H1 (cell line): ENCODE results near the gene RTKN. TPM values are rescaled to one million over a fixed set of nuclear protein-coding genes. Genes with fewer than 3 reads are reported as not detected.
A peak's percentile ranks its signal among the peaks of the same experiment; 100 is the strongest.

Source experiments
- CTCF ChIA-PET: fragments of 300-600 bp; sonication (Branson Sonifier 250); formaldehyde crosslinking; loops from one replicate; lab custom pipeline; 2021; ENCODE audit not compliant: partially characterized antibody; lab: Charles Lee
- POLR2A ChIA-PET: fragments of 300-600 bp; sonication (Branson Sonifier 250); formaldehyde crosslinking; loops from one replicate; lab custom pipeline; 2021; ENCODE audit warnings: inconsistent platforms; ENCODE audit not compliant: partially characterized antibody; lab: Charles Lee
- DNase-seq, 2 experiments: peaks; one replicate each; pipeline versions ENCODE4 v3.0.0 to v3.0.0-alpha.2; 2010 to 2022; ENCODE audit warnings: low spot score in 2 of 2, low read depth in 1 of 2, mixed read lengths in 1 of 2
- FAIRE-seq: peaks from 2 replicates; lab custom pipeline; 2011; peaks lifted over from hg19 to GRCh38; lab: Jason Lieb, UNC
- H2AFZ ChIP-seq: 2 replicates; pipeline ENCODE4 v1.8.1; 2012; ENCODE audit warnings: low read length, inconsistent platforms
- H2AK5ac ChIP-seq: 2 replicates; pipeline ENCODE4 v1.6.1; 2013; ENCODE audit warnings: low read depth, low read length
- H2BK120ac ChIP-seq: replicated peaks from 2 replicates; pipeline ENCODE3; 2013; ENCODE audit warnings: low read depth, low read length, inconsistent platforms
- H2BK12ac ChIP-seq: 2 replicates; pipeline ENCODE4 v1.6.1; 2013; ENCODE audit warnings: low read depth, low read length
- H2BK15ac ChIP-seq: 2 replicates; pipeline ENCODE4 v1.6.1; 2013; ENCODE audit warnings: low read length
- H2BK20ac ChIP-seq: 2 replicates; pipeline ENCODE4 v1.6.1; 2013; ENCODE audit warnings: low read length
- H2BK5ac ChIP-seq: 2 replicates; pipeline ENCODE4 v1.6.1; 2013; ENCODE audit warnings: low read depth, low read length
- H3K14ac ChIP-seq: 2 replicates; pipeline ENCODE4 v1.6.1; 2013; ENCODE audit warnings: inconsistent platforms; ENCODE audit not compliant: insufficient read length
- H3K18ac ChIP-seq: 2 replicates; pipeline ENCODE4 v1.6.1; 2013; ENCODE audit warnings: low read length; ENCODE audit errors: extremely low read depth
- H3K23ac ChIP-seq: 2 replicates; pipeline ENCODE4 v1.6.1; 2013; ENCODE audit warnings: inconsistent platforms; ENCODE audit not compliant: insufficient read length
- H3K23me2 ChIP-seq: 2 replicates; pipeline ENCODE4 v1.6.1; 2013; ENCODE audit warnings: low read depth, low read length
- H3K27ac ChIP-seq: 2 replicates; pipeline ENCODE4 v1.6.1; 2011; ENCODE audit warnings: low read depth, low read length, inconsistent platforms
- H3K27me3 ChIP-seq, 4 experiments: replicated peaks in 1 of 4; 1 replicate in 1 of 4; 2 replicates in 3 of 4; pipeline versions ENCODE4 v1.6.1 to v1.8.1; 2011 to 2013; ENCODE audit warnings: low read length in 3 of 4, mild to moderate bottlenecking in 3 of 4, inconsistent platforms in 2 of 4, mixed read lengths in 2 of 4, moderate library complexity in 1 of 4; ENCODE audit not compliant: control insufficient read depth in 3 of 4, insufficient read depth in 3 of 4; ENCODE audit errors: extremely low read depth in 1 of 4
- H3K36me3 ChIP-seq, 4 experiments: 2 replicates each; pipeline versions ENCODE4 v1.6.1 to v1.8.1; 2011 to 2013; ENCODE audit warnings: mild to moderate bottlenecking in 4 of 4, low read length in 3 of 4, moderate library complexity in 2 of 4, control low read depth in 1 of 4, inconsistent platforms in 1 of 4; ENCODE audit not compliant: insufficient read depth in 4 of 4, control insufficient read depth in 2 of 4
- H3K4ac ChIP-seq: replicated peaks from 2 replicates; pipeline ENCODE3; 2013; ENCODE audit warnings: low read length, low read depth, mixed read lengths, inconsistent platforms; ENCODE audit not compliant: insufficient read length
- H3K4me1 ChIP-seq, 4 experiments: replicated peaks in 1 of 4; 1 replicate in 1 of 4; 2 replicates in 3 of 4; pipeline versions ENCODE4 v1.6.1 to v1.8.1; 2011 to 2013; ENCODE audit warnings: low read length in 3 of 4, inconsistent platforms in 2 of 4, mixed read lengths in 1 of 4; ENCODE audit not compliant: insufficient read depth in 4 of 4, control insufficient read depth in 3 of 4
- H3K4me2 ChIP-seq, 2 experiments: 2 replicates each; pipeline versions ENCODE4 v1.6.1 to v1.8.1; 2011 to 2013; ENCODE audit warnings: low read depth in 2 of 2, low read length in 2 of 2, control low read depth in 1 of 2, inconsistent platforms in 1 of 2, mild to moderate bottlenecking in 1 of 2; ENCODE audit not compliant: insufficient read depth in 1 of 2
- H3K4me3 ChIP-seq, 4 experiments: fragments of 200-600, 300-600 bp in 1 of 4; sonication (generic), shearing (Covaris generic), sonication (Bioruptor Twin) in 1 of 4; 2 replicates each; pipeline versions ENCODE4 v1.5.1 to v1.8.1; 2011 to 2016; ENCODE audit warnings: low read length in 4 of 4, low read depth in 3 of 4, control low read depth in 2 of 4, inconsistent platforms in 2 of 4, mild to moderate bottlenecking in 2 of 4, mixed read lengths in 1 of 4, moderate library complexity in 1 of 4; ENCODE audit not compliant: insufficient read depth in 2 of 4; ENCODE audit errors: extremely low read depth in 1 of 4
- H3K56ac ChIP-seq: replicated peaks from 2 replicates; pipeline ENCODE3; 2013; ENCODE audit warnings: low read depth, mild to moderate bottlenecking, mixed read lengths, low read length, inconsistent platforms; ENCODE audit not compliant: insufficient read length
- H3K79me1 ChIP-seq: 2 replicates; pipeline ENCODE4 v1.6.1; 2013; ENCODE audit warnings: low read depth, low read length, control low read depth
- H3K79me2 ChIP-seq, 2 experiments: 2 replicates each; pipeline versions ENCODE4 v1.6.1 to v1.8.1; 2012 to 2013; ENCODE audit warnings: low read length in 2 of 2, mild to moderate bottlenecking in 2 of 2, inconsistent platforms in 1 of 2; ENCODE audit not compliant: insufficient read depth in 2 of 2, control insufficient read depth in 1 of 2
- H3K9ac ChIP-seq, 4 experiments: replicated peaks in 1 of 4; 1 replicate in 1 of 4; 2 replicates in 3 of 4; pipeline versions ENCODE4 v1.6.1 to v1.8.1; 2011 to 2013; ENCODE audit warnings: low read depth in 3 of 4, low read length in 3 of 4, control low read depth in 2 of 4, mild to moderate bottlenecking in 2 of 4, moderate library complexity in 2 of 4, inconsistent platforms in 1 of 4; ENCODE audit errors: extremely low read depth in 1 of 4
- H3K9me3 ChIP-seq, 2 experiments: 2 replicates each; pipeline versions ENCODE4 v1.6.1 to v1.8.1; 2012 to 2013; ENCODE audit warnings: mild to moderate bottlenecking in 2 of 2, moderate library complexity in 2 of 2, control low read depth in 1 of 2, inconsistent platforms in 1 of 2, low read depth in 1 of 2, low read length in 1 of 2, mixed read lengths in 1 of 2; ENCODE audit not compliant: insufficient read depth in 2 of 2
- H4K20me1 ChIP-seq, 2 experiments: replicated peaks in 1 of 2; 2 replicates each; pipeline versions ENCODE3 to v1.8.1; 2011 to 2013; ENCODE audit warnings: inconsistent platforms in 2 of 2, low read length in 2 of 2, mild to moderate bottlenecking in 1 of 2; ENCODE audit not compliant: insufficient read depth in 2 of 2, control insufficient read depth in 1 of 2
- H4K5ac ChIP-seq: 2 replicates; pipeline ENCODE4 v1.6.1; 2013; ENCODE audit warnings: low read length, low read depth, mixed read lengths, inconsistent platforms; ENCODE audit not compliant: insufficient read length
- H4K8ac ChIP-seq: 2 replicates; pipeline ENCODE4 v1.8.0; 2013; ENCODE audit warnings: mild to moderate bottlenecking, moderate library complexity, low read length, inconsistent platforms; ENCODE audit not compliant: insufficient read depth; ENCODE audit errors: extremely low read depth
- H4K91ac ChIP-seq: replicated peaks from 2 replicates; pipeline ENCODE3; 2013; ENCODE audit warnings: low read length, mixed read lengths, inconsistent platforms; ENCODE audit not compliant: insufficient read length
- JUN ChIP-seq: IDR thresholded peaks from 2 replicates; pipeline ENCODE4 v1.6.1; 2011; ENCODE audit warnings: low read depth, mild to moderate bottlenecking, improper control_type of control experiment, low read length
- JUND ChIP-seq: IDR thresholded peaks from 2 replicates; pipeline ENCODE4 v1.6.1; 2011; ENCODE audit warnings: mild to moderate bottlenecking, improper control_type of control experiment, low read length
- TEAD4 ChIP-seq: IDR thresholded peaks from 2 replicates; pipeline ENCODE4 v1.6.1; 2012; ENCODE audit warnings: low read depth, low read length, inconsistent platforms, mixed read lengths
- ZNF274 ChIP-seq: IDR thresholded peaks from 2 replicates; pipeline ENCODE4 v1.7.0; 2012; ENCODE audit warnings: low read length, borderline replicate concordance; ENCODE audit errors: extremely low read depth
- WGBS, 2 experiments: shearing (Covaris generic) in 1 of 2; methylation state at CpG; one replicate each; pipeline versions ENCODE4 v1.1.6 to v1.1.7; 2013 to 2015; ENCODE audit warnings: low lambda C conversion rate in 2 of 2, mixed read lengths in 2 of 2, inconsistent platforms in 1 of 2, low coverage in 1 of 2, missing lambda C conversion rate in 1 of 2; ENCODE audit not compliant: insufficient replicate concordance in 2 of 2, insufficient coverage in 1 of 2, insufficient read length in 1 of 2; ENCODE audit errors: extremely low coverage in 1 of 2, missing lambda C conversion rate in 1 of 2; 5-methylcytosine and 5-hydroxymethylcytosine counted together
- polyA plus RNA-seq, 7 experiments: library from polyadenylated mRNA; depleted of rRNA in 3 of 7; stranded (reverse) in 5 of 7; unstranded in 2 of 7; fragments of >200 nt in 5 of 7; fragments of 200-250 nt in 2 of 7; gene quantifications; 1 replicate in 5 of 7; 2 replicates in 1 of 7; 4 replicates in 1 of 7; pipeline versions ENCODE4 v1.2.1 to v1.2.3, GENCODE V29; 2011 to 2013; ENCODE audit warnings: missing spikeins in 2 of 7, mixed read lengths in 2 of 7
- total RNA-seq: library from RNA; stranded (reverse); fragmentation: NEBNext Ultra II Directional; extraction: Animal tissue kit (Norgen Biotek cat#: 25700); gene quantifications from 2 replicates; pipeline ENCODE4 v1.2.1, GENCODE V29; 2021

RTKN gene
- total and polyA plus RNA-seq, 2 of the 8 experiments (the other 6 are each of a cell fraction or from before 2014, with no cell fraction given), result 40.2 to 54.1 TPM

DNA sequence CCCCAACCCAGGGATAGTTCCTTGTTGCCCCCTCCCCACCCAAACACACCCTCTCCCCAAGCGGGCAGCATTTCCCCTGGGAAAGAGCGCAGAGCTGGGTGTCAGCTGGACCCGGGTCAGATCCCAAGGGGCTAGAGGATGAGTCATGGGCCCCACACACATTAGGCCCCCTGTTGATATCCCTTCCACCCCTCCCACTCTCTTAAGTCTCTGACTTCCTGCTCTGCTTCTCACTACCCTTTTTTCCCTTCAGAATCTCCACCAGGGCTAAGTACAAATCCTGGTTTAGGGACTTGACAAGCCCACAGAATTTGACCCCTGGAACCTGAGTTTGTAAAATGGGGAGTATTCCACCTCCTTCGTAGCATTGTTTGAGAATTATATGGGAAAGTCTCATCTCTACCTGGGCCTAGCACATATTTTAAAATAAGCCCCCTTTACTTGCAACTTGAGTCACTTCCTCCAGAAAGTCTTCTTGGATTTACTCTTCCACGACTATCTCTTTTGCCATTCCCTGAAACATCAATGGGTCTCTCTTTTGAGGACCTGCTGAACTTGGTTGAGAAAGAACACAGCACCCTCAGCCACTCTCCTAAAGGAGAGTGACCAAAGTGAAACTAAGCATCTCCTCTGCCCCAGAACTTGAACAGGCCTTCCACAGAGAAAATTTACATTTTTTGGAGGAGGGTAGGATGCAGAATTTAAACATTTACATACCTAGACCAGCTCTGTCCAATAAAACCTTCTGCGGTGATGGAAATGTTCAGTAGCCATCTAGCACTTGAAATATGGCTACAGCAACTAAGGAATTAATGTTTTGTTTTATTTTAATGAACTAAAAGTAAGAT, 4.7 kb downstream of the RTKN start:
- Histone ChIP-seq H3K9ac (no peak overlapping the region), H3K56ac (no peak overlapping the region), H3K14ac (no peak overlapping the region), H3K23me2 (peaks cover 5% of the 10 kb centered on the region; the same call in 1 of the 2 replicates), H3K4me1 (peaks cover 4 to 24% (median 16%) of the 10 kb centered on the region in 4 experiments; a peak in 6 of 7 replicates), H3K27ac (no peak overlapping the region), H2BK20ac (no peak overlapping the region), H2BK5ac (peak overlapping the region; percentile 83; the same call in 1 of the 2 replicates), H3K4ac (no peak overlapping the region), H4K91ac (no peak overlapping the region), H3K79me1 (peaks cover 22% of the 10 kb centered on the region), H3K36me3 (peaks cover 3 to 10% (median 6%) of the 10 kb centered on the region in 4 experiments; a peak in 7 of 8 replicates), H3K23ac (no peak overlapping the region), H4K20me1 (peaks cover 6 to 17% of the 10 kb centered on the region in 2 experiments), H3K18ac (no peak overlapping the region), H3K4me3 (peak overlapping the region in 1 of 4 experiments; percentile 12; a peak in 1 of 8 replicates), H2BK15ac (0 out of 2 replicates have a peak overlapping the region, but pooled peaks have one; percentile 12), H3K4me2 (peak overlapping the region in 1 of 2 experiments; percentile 11; a peak in 3 of 4 replicates), H3K9me3 (no peaks in the 10 kb centered on the region), H3K27me3 (no peaks in the 10 kb centered on the region), H2AFZ (no peak overlapping the region), H4K5ac (no peak overlapping the region), H2AK5ac (no peak overlapping the region), H2BK120ac (no peak overlapping the region), H4K8ac (no peak overlapping the region), H3K79me2 (peaks cover 4 to 47% of the 10 kb centered on the region in 2 experiments; a peak in 2 of 4 replicates), H2BK12ac (no peak overlapping the region)
- WGBS, 2 experiments, result 74% methylated on average over 6 of the region's 6 CpGs; no CpG with 5 or more reads in 1 of the 2 experiments
- ChIA-PET POLR2A (interaction anchor here (1.2 to 3.2 kb wide), 4 partner anchors 10 to 232 kb away, joined by 3 to 27 read pairs (median 13); partner anchors contain the start of genes C2orf81 and WDR54), CTCF (no interaction called here)
- FAIRE-seq, result no peak
- DNase-seq, result no peak
- TF ChIP-seq JUN, result no peak
- no peak for TF ChIP-seq TEAD4
- no peak for TF ChIP-seq ZNF274
- TF ChIP-seq JUND, result peak; percentile 80
